Middle frontal gyrus (tissue), 1 donor: ENCODE results near the gene CD200.
"Not testable (repeated sequence)": the region's sequence is repeated elsewhere in the genome, so short reads cannot be mapped to it uniquely, and the experiment has no call there.

Experiments used
- DNase-seq: peaks from one replicate; pipeline ENCODE4 v3.0.0-alpha.2; 2015; ENCODE audit warnings: low spot score; ENCODE audit errors: extremely low spot score

Gene CD200

DNA sequence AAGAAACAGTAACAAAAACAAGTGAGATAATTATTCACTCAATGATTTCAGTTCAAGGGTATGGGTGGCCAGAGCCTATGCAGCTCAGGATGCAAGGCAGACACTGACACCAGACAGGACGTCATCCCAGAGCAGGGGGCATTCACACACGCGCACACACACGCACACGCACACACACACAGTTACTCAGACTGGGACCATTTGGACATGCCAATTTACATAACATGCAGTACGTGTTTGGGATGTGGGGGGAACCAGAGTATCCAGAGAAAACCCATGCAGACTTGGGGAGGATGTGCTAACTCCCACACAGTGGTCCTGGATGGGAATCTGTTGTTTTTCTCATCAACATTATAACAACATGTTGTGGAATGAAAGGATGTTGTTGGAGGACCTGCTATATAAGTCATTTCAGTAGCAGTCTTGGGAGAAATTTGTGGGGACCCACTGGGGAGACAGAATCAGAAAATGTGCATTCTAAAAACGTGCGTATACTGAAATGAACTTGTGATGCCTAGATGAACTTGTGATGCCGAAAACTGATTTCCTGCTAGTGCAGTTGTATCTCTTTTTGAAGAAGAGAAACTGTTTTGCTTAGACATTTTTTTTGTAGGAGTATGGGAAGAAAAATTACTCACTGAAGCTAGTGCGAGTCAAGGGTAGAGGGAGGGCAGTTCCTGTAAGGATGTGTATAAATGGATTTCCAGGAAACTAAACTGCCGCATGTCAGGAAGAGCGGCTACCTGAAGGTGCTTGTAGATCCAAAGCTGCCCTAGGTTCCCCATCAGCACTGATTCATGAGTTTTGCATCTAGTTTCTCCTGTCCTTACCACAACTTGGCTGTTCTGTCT, 25.2 kb downstream of the CD200 start:
- DNase-seq = no peak

DNA sequence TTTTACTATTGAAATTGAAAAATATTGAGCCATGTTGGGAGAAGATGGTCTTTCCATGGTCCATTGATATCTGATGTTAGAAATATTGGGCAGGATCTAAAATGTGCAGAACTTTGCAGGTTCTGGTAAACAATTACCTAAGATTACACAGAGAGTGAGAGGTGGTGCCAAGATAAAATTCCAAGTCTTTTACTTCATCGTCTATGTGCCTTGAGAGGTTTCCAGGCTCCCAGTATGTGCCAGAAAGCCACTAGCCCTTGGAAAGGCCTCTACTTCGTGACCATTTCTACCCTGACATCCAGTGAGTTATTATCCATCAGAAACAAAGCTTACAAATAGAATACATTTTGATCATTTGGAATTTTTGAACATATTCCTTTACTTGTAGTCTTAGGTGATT, 27.6 kb downstream of the CD200 start:
- DNase-seq = no peak

DNA sequence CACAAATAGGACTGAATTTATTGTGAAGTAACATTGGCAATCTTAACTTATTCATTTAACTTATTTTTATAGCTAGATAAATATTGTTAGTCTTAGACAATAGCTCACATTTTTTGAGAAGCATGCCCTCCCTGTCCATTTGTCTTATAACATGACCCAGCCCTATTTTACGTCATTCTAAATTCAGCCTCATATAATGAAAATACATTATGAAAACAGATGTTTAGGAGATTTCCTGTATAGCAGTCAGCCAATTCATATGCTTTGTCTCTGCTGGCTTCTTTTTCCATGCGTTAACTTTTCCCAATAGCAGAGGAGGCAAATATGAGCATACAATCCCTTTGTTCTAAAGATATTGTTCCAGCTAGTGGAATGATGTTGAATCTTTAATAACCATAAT, 29.3 kb downstream of the CD200 start:
- no peak for DNase-seq

DNA sequence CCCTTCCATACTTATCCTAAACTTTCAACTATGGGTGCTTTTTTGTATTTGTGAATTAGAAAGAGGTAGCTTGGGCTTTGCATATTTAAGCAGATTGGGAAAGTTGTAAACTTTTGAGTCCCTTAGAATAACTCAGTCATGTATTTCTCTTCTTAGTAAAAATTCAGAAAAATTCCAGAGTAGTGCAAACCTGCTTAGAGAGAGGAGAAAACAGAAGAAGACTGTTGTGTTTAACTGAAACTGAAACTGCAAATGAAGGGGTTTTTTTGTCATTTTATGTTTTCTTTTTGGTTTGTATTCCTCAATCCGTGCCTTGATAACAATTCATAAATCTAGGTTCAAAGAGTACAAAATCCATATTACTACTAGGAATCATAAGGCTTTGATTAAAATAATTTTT, 31.3 kb downstream of the CD200 start:
- DNase-seq = no peak

DNA sequence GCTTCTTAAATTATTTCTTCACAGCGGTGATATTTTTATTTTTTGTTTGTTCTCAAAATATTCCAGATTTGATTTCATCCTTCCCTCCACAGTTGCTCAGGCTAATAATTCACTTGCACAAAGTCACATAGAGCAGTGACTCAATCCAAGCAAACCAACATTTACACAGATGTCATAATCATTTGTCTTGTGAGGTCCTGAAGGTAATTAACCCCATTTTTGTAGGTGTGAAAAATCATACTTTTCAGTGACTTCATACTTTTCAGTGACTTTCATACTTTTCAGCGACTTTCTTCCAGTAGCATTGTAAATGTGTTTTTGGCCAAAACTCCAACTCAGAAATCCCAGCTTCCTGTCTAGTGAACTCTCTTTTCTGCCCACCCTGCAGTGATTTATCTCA, 32.1 kb downstream of the CD200 start:
- DNase-seq = no peak

DNA sequence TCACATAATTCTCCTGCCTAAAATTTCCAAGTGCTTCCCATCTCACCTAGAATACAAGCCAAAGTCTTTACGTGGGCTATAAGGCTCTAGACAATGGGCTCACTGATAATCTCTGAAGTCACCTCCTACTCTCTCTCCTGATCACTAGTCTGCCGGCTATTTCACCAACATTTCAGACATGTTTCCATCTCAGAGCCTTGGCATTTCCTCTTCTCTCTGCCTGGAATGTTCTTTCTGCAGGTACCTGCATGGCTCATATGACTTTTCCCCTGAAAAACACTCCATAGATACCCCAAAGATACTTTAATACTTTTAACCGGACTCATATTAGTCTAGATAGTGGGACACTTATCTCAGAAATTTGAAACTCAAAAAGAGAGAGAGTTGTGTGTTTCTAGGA, 32.7 kb downstream of the CD200 start:
- no peak for DNase-seq

DNA sequence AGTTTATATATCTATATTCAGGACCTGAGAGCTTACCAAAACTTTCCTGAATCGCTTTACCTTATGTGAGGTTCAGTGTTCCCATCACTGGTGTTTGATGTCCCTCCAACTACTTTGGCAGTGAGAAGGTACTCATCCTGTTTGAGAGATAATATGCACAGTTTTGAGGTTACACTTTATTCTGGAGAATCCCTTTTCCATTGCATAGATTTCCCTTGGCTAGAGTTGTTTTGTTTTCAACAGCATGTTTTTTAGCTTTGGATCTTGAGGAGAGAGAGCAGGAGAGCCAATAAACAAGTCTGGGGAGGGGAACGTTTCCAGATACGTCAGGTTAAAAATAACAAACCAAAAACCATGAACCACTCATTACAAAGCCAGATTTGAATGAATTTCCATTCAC, 33.6 kb downstream of the CD200 start:
- no peak for DNase-seq

DNA sequence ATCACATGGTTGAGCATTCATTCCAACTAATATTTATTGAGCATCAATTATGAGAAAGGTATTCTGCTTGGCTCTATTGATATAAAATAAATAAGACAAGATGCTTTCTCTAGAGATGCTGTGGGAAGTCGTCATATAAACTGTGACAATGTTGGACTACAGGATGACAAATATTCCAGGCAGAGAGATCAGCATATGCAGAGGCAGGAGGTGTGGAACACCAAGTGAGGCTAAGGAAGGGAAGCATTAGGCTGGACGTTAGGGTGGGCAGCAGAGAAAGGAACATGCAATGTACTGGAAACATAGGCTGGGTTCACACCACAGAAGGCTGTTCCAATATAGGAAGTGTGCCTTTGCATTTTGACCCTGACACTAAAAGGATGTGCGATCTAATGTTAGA, 38.6 kb downstream of the CD200 start:
- no peak for DNase-seq

DNA sequence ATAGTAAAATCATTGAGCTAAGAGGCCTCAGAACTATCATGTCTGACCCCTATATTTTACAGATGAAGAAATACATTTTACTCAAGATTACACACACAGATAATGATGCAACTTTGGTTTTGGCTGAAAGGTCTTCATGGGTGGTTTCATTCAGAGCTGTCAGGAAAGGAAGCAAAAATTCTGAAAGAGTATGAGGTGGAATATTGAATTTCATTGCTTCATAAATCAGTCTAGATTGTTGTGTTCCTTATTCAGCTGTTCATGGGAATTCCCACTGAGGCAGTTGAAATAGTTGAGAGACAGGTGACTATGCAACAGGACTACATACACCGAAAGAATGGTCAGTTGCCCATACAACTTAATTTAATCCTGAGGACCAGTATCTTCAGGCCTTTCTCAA, 39.4 kb downstream of the CD200 start:
- no peak for DNase-seq

DNA sequence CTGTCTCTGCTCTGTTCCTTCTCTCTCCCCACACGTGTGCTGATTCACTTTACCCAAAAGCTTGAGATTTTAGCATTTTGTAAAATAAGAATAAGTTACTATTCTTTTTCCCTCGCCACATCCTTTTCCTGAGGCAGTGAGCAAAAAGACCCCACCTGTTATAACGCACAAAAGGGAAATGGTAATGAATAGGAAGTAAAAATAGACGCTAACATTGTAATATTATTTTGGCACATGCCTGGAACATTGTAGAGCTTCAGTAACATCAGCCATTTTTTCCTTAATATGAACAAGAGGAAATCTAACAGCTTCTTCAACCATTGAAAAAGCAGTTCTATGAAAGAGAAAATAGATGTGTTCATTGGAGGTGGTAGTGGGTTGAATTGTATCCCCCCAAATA, 40.5 kb downstream of the CD200 start:
- no peak for DNase-seq

DNA sequence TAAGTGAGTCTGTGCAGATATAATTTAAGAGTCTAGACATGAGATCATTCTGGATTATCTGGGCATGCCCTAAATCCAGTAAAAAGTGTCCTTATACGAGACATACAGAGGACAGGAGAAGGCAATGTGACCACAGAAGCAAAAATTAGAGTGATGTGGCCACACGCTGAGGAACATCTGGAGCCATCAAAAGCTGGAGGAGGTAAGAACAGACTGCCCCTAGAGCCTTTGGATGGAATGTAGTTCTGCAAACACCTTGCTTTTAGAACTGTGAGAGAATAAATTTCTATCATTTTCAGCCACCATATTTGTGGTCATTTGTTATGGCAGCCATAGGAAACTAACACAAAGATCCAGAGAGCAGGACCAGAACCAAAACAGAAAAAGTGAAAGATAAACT, 41.0 kb downstream of the CD200 start:
- DNase-seq = no peak

DNA sequence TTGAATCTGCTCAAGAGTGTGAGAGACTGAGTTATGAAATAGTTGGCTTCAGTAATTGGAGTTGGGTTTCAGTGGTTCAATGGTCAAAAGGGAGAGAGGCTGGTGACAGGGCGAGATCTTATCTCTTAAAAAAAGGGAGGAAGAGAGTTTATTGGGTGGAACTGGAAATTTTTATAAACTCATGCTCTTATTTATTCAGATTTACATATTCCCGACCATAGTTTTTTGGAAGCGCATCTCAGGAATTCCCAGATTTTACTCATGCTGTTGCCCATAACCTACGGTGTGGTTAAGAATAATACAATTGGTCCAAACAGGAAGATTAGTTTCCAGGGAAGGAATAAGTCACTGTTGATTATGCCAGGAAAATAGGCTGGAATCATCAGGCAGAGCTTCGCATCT, 41.4 kb downstream of the CD200 start:
- DNase-seq = no peak

DNA sequence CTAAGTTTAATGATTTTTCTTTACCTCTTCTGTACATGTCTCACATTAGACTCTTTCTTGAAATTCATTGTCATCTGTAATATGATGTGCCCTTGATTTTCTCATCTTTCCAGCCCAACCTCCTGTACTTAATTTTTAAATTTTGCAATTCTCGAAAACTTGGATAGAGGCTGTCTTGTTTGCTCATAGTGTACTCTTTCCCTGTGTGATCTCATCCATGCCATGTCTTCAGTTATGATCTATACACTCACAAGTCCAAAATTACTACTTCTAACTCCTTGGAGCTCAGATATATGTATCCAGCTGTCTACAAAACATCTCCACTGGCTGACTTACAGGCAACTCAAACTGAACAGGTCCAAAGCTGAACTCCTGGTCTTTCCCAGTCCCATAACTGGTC, 42.2 kb downstream of the CD200 start:
- DNase-seq = no peak

DNA sequence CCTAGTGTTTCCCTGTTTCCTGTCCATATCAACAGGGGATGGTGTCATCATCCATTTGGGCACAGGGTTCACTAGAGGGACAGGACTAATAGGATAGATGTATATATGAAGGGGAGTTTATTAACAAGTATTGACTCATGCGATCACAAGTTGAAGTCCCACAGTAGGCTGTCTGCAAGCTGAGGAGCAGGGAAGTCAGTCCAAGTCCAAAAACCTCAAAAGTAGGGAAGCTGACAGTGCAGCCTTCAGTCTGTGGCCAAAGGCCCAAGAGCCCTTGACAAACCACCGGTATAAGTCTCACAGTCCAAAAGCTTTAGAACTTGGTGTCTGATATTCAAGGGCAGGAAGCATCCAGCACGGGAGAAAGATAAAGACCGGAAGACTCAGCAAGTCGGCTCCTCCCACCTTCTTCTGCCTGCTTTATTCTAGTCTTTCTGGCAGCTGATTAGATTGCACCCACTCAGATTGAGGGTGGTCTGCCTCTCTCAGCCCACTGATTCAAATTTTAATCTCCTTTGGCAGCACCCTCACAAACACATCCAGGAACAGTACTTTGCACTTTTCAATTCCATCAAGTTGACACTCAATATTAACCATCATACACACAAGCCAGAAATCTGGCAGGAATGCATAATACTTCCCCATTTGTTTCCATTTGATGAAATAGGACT, 43.4 kb downstream of the CD200 start:
- no peak for DNase-seq

DNA sequence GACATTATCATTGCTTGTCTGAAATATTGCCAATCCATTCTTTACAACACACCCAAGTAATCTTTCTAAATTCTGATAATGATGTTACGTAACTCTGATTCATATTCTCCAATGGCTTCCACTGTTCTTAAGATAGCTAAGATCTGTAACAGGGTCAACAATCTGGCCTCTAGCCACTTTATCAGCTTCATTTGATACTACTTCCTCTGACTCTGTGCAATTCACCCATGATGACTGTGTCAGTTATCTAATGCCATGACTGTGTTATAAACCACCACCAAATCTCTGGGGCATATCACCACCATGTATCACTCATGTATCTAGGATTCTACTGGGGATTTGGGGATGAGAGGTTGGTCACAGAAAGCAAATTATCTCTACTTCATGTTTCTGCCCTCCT, 44.0 kb downstream of the CD200 start:
- no peak for DNase-seq

DNA sequence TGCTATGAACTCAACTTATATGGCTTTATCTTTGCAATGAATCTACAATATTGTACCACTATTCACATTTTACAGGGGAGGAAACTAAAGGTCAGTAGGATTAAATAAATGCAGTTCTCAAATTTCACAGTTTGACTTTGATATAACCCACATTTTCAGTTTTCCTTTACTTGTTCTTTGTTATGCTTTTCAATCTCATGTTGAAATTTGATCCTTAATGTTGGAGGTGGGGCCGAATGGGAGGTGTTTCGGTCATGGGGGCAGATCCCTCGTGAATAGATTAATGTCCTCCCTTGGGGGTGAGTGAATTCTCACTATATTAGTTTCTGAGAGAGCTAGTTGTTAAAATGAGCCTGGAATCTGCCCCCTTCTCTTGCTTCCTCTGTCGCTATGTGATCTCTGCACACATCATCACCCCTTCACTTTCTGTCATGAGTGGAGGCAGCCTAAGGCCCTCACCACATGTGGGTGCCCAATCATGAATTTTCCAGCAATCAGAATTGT, 44.7 kb downstream of the CD200 start:
- no peak for DNase-seq

DNA sequence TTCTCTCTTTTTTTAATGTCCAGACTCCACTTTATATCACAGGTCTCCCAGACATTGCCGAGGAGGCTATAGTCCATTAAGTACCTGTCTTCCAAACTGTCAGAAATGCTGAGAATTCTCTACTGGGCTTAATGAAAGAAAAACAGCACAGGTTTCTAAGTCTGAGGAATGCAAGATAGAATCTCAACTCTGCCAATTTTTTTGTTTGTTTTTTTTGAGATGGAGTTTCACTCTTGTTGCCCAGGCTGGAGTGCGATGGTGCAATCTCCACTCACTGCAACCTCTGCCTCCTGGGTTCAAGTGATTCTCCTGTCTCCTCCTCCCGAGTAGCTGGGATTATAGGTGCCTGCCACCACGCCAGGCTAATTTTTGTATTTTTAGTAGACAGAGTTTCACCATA, 45.4 kb downstream of the CD200 start:
- not testable (repeated sequence) for DNase-seq

DNA sequence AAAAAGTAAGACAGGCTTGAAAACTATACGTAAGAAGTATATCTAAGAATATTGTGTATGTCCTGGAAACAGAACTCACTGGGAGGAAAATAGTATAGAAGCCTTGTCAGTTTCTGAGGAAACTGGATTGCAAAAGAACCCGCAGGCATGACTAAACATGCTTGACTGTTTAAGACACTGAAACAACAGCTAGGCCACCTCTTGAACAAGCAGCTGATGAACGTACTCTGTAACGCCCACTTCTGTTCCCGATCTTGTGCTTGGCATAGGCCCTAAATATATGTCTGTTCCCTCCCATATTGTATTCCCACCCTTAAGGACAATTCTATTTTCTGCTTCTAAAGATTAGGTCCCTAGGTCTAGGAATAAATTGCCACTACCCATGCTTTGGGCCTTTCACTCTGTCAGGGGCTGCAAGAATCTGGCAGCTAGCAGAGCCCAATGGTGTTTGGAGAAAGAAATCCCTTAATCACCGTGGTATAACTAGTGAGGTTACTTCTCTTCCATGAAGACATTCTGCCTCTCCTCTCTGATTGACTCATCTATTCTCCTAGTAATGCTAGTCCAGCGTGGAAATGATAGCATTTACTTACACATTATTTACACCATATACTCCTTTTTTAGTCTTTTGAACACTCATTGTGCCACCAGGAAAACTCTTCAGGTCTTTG, 46.2 kb downstream of the CD200 start:
- no peak for DNase-seq

DNA sequence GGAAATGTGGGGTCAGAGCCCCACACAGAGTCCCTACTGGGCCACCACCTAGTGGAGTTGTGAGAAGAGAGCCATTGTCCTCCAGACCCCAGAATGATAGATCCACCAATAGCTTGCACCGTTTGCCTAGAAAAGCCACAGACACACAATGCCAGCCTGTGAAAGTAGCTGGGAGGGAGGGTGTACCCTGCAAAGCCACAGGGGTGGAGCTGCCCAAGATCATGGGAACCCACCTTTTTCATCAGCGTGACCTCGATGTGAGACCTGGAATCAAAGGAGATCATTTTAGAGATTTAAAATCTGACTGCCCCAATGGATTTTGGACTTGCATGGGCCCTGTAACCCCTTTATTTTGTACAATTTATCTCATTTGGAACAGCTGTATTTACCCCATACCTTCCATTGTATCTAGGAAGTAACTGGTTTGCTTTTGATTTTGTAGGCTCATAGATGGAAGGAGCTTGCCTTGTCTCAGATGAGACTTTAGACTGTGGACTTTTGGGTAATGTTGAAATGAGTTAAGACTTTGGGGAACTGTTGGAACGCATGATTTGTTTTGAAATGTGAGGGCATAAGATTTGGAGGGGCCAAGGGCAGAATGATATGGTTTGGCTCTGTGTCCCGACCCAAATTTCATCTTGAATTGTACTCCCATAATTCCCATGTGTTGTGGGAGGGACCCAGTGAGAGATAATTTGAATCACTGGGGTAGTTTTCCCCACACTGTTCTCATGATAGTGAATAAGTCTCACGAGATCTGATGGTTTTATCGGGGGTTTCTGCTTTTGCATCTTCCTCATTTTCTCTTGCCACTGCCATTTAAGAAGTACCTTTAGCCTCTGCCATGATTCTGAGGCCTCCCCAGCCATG, 49.0 kb downstream of the CD200 start:
- no peak for DNase-seq

DNA sequence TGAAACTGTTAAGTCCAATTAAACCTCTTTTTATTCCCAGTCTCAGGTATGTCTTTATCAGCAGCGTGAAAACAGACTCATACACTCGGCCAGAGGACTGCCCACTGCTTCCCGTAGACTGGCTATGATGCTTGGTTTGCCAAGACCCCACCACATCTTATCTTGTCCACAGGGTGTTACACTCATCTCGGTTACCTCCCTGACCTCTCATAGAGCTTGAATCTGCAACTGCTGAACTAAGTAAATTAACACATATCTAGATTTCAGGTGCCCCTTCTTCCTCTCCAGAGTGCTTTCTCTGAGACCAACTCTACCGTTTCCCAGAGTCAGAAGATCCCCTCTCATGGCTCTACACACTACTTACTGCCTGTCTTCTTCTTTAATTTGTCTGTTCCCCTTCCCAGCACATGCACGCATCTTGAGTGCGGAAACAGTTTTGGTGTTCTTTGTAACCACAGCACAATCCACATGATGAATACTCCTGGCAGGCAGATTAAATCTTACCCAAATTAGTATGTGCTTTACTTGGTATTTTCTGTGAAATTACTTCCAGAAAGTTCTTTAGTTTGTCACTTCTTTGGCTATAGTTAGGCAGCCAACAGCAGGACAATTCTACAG, 49.7 kb downstream of the CD200 start:
- DNase-seq = no peak

DNA sequence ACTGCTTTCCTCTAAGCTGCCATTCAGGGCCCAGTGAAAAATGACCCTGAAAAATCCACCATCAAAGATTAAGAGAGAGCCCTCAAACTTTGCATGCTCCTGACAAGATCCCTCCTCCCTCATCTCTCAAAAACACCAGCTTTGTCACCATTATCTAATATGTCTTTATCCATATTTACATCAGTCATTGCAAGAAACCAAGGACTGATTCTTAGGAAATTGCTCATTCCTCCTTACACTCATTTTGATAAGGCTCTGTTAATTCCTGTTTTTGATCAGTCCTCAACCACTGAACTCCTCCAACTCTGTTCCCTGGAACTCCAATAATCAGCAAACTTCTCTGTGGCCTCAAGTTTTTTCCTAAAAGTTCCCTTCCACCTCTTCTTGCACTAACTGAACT, 51.8 kb downstream of the CD200 start:
- DNase-seq = no peak
